Tibial nerve (tissue), 4 donors: ENCODE data around the gene ACOT8.

Source experiments
- CTCF ChIP-seq, 5 experiments: fragments of 200-600 bp in 3 of 5; fragments of 450-650 bp in 2 of 5; sonication (generic) in 3 of 5; IDR thresholded peaks; one replicate each; pipeline ENCODE4 v1.5.1; 2016 to 2019; ENCODE audit warnings: antibody characterized with exemption in 5 of 5, mild to moderate bottlenecking in 3 of 5, moderate library complexity in 2 of 5
- EP300 ChIP-seq, 2 donors: sonication (generic); formaldehyde crosslinking; IDR thresholded peaks; one replicate each; pipeline ENCODE4 v1.6.1; 2017; ENCODE audit warnings: antibody characterized with exemption in 2 of 2, mild to moderate bottlenecking in 1 of 2
- POLR2A ChIP-seq, 2 donors: fragments of 450-650 bp; IDR thresholded peaks; one replicate each; pipeline ENCODE4 v1.6.1; 2017; ENCODE audit warnings: antibody characterized with exemption in 2 of 2, mild to moderate bottlenecking in 2 of 2, moderate library complexity in 2 of 2

- TF ChIP-seq POLR2A (IDR thresholded peaks at IDR 0.05): no peak
- no peak for TF ChIP-seq CTCF (IDR thresholded peaks at IDR 0.05)
- no peak for TF ChIP-seq EP300 (IDR thresholded peaks at IDR 0.05)
Measured at GRCh38 chr20:45851501-45851900, 5.7 kb downstream of the ACOT8 start.
